Ishikawa (cell line): ENCODE results near the gene AUTS2.

Source experiments
- CEBPB ChIP-seq: IDR thresholded peaks from 2 replicates; pipeline ENCODE4 v1.6.1; 2012
- EGR1 ChIP-seq: IDR thresholded peaks from 2 replicates; pipeline ENCODE4 v1.6.1; 2012
- EP300 ChIP-seq: IDR thresholded peaks from 2 replicates; pipeline ENCODE4 v1.6.1; 2012; ENCODE audit warnings: borderline replicate concordance
- FOXM1 ChIP-seq: IDR thresholded peaks from 2 replicates; pipeline ENCODE4 v1.6.1; 2012; ENCODE audit warnings: low read depth, borderline replicate concordance
- MAX ChIP-seq: IDR thresholded peaks from 2 replicates; pipeline ENCODE4 v1.6.1; 2012
- RAD21 ChIP-seq: IDR thresholded peaks from 2 replicates; pipeline ENCODE4 v1.6.1; 2012; ENCODE audit warnings: low read depth
- REST ChIP-seq: IDR thresholded peaks from 2 replicates; pipeline ENCODE4 v1.6.1; 2012; ENCODE audit warnings: low read depth, mild to moderate bottlenecking
- TCF12 ChIP-seq: IDR thresholded peaks from 2 replicates; pipeline ENCODE4 v1.6.1; 2012; ENCODE audit warnings: low read depth
- TEAD4 ChIP-seq: IDR thresholded peaks from 2 replicates; pipeline ENCODE4 v1.6.1; 2012
- YY1 ChIP-seq: IDR thresholded peaks from 2 replicates; pipeline ENCODE4 v1.6.1; 2012; ENCODE audit warnings: low read depth

DNA sequence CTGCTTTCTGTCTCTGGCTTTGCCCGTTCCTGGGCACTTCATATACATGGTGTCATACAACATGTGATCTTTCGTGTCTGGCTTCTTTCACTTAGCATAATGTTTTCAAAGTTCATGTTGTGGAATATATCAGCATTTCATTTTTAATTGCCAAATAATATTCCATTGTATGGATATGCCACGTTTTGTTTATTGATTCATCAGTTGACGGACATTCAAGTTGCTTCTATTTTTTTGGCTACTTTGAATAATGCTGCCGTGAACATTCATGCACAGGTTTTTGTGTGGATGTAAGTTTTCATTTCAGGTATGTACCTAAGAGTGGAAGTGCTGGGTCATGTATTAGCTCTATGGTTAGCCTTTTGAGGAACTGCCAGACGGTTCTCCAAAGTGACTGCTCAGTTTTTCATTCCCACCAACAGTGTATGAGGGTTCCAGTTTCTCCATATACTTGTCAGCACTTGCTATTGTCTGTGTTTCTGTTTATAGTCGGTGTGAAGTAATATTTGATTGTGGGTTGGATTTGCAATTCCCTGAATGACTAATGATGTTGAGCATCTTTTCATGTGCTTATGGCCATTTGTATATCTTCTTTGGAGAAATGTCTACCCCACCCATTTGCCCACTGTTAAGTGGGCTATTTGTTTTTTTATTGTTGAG is 1132.3 kb downstream of the AUTS2 start:
- no peak for TF ChIP-seq EP300
- no peak for TF ChIP-seq FOXM1
- TF ChIP-seq MAX: no peak
- TF ChIP-seq YY1: no peak
- TF ChIP-seq EGR1: no peak
- no peak for TF ChIP-seq CEBPB
- TF ChIP-seq TEAD4: no peak
- no peak for TF ChIP-seq RAD21
- no peak for TF ChIP-seq REST
- no peak for TF ChIP-seq TCF12
